RWPE1 (cell line): ENCODE measurements around the gene DSTN.

ENCODE experiments used
- CTCF ChIA-PET: fragments of 350-600 bp; sonication (Branson Sonifier 250); formaldehyde crosslinking; extraction: SDS; loops from one replicate; lab custom pipeline; 2021; lab: Yijun Ruan, JAX
- POLR2A ChIA-PET: fragments of 400-600 bp; formaldehyde crosslinking; extraction: SDS; loops from one replicate; lab custom pipeline; 2020; ENCODE audit warnings: antibody characterized with exemption; ENCODE audit not compliant: low non-redundant PET; lab: Yijun Ruan, JAX
- DNase-seq: peaks from one replicate; pipeline ENCODE4 v3.0.0; 2012; ENCODE audit warnings: low spot score
- H3K27ac ChIP-seq: fragments of 450-650 bp; 2 replicates; pipeline ENCODE4 v1.5.1; 2017
- CTCF ChIP-seq: fragments of 450-650 bp; conservative IDR thresholded peaks from 2 replicates; pipeline ENCODE4 v1.5.1; 2017; ENCODE audit warnings: low read depth, mild to moderate bottlenecking

DSTN gene

DNA sequence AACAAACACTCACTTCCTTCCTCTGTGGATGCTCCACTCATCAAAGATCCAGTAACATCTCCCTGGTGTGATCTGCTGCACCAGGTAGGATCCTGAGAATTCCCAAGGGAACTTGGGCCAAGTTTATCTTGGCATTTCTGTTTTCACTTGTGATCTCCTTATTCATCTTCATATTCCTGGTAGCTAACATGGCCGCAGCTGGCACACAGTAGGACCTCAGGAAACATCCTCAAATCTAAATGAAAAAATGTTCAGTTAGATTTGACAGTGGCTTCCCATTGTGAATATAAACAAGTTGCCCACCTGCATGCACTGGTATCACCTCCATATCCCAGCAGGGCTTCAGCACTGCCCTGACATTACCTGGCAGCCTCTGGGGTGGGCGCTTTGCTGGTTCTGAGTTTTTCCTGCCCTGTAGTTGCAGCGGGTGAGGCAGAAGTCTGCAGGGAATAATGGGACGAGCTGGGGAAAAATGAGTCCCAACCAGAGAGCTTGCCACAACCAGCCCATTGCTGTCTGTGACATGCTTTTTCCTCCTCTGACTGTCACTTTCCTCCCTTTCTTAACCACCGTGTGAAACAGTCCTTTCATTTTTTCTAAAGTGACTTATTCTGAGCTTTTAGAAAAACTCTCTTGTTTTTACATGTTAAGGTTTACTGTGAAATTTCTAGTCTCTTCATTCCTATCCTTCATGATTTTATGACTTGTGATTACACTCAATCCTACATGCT lies 9.4 kb upstream of the DSTN start:
- ChIA-PET CTCF (interaction anchor here (0.7 kb wide), 1 partner anchor 454 kb away, joined by 3 read pairs; no protein-coding TSS in a partner anchor), POLR2A (interaction anchor here (0.5 kb wide), 1 partner anchor 14 kb away, joined by 8 read pairs; no protein-coding TSS in a partner anchor)

DNA sequence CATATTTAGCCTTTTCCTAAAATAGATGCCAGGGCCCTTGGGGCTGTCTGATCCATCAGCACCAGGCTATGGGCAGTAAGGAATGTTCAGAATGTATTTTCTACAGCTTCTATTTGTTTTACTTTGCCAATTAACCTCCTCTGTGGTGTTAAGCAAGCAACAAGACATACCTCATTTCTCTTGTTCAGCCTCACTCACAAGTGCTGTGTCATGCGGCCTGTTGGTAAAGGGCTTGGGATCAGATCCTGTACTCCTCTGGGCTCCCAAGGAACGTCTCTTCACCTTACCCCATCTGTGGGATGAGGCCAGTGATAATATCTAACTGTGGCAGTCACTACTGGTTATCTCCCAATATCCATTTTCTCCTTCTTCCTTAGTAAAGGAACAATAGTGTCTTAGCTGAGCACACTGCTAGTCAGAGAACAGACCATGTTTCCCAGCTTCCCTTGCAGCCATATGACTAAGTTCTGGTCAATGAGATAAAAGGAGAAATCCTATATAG lies 7.0 kb upstream of the DSTN start:
- ChIA-PET POLR2A (no interaction called here), CTCF (no interaction called here)
- DNase-seq: no peak
- TF ChIP-seq CTCF: no peak
- no peak overlapping the region; the same call in 1 of the 2 replicates for H3K27ac ChIP-seq

More for the DNA sequence above, 9.4 kb upstream of the DSTN start:
- peak overlapping the region; percentile 52 for H3K27ac ChIP-seq
- no peak for TF ChIP-seq CTCF
- no peak for DNase-seq

DNA sequence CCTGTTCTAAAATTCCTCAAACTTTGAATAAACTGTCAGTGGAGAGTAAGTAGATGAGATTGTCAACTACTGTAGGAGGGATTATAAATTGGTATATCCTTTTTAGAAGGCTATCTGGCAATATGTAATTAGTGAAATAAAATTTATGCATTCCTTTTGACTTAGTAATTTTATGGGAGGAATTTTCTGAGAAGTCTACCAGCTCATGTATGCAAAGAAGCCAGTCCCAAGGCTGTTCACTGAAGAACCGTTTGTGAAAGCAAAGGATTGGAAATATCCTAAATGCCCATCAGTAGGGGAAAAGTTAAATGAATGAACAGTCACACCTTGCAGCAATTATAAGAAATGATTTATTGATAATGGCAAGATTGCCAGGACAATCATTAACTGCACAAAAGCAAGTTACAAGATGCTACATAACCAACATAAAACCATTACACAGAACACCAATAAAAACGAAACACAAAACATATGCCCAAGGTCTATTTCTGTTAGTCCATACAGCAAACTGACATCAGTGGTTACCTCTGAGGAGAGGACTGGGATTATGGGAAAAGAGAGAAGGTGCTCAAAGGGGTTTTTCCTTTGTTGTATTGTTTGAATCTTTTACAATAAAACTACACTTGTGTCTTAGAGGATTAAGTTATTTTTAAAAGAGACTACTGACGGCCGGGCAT lies 4.6 kb upstream of the DSTN start:
- POLR2A ChIA-PET: interaction anchor here (0.5 kb wide), 1 partner anchor 59 kb away, joined by 4 read pairs; no protein-coding TSS in a partner anchor
- DNase-seq: no peak
- H3K27ac ChIP-seq: peak overlapping the region; percentile 40; the same call in 1 of the 2 replicates
- TF ChIP-seq CTCF: no peak
- CTCF ChIA-PET: interaction anchor here (0.6 to 1.7 kb wide), 2 partner anchors 28 to 1018 kb away, joined by 5 to 6 read pairs; no protein-coding TSS in a partner anchor

GRCh38 chr20:17566345-17566744 lies 3.5 kb upstream of the DSTN start:
- ChIA-PET CTCF (interaction anchor here (1.7 kb wide), 1 partner anchor 29 kb away, joined by 5 read pairs; no protein-coding TSS in a partner anchor), POLR2A (no interaction called here)
- peak overlapping the region; percentile 28 for H3K27ac ChIP-seq

DNA sequence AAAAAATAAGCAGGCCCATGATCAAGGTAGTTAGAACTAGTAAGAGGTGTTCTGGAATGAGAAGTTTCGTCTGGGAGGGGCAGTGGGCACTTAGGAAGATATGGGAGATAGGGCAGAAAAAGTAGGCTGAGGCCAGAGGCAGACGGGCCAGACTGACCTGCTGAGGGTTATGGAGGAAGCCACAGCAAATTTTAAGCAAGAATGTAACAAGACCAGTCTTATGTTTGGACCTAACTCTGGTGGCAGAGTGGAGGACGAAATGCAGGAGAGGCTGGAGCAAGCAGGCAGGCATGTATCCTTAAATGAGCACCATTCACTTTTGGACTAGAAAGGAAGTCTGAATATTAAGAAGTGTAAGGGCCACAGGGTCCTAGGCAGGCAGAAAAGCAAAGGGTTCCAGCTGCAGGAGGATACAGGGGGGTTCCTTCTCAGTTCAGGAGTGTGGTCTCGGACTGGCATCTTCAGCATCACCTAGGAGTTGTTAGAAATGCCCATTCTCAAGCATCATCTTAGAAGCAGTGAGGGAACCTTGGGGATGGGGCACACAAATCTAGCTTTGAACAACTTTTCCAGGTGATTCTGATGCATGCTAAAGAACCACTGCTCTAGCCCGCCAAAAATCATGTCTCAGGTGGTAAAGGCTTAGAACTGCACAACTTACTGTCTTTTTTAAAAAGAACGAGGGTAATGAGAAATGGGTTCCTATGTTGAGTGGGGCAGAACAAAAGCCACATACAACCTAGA lies 1.7 kb upstream of the DSTN start:
- ChIA-PET CTCF (interaction anchor here (0.7 kb wide), 1 partner anchor 37 kb away, joined by 3 read pairs; the partner anchor contains the start of gene BFSP1), POLR2A (no interaction called here)
- peak overlapping the region; percentile 99 for H3K27ac ChIP-seq
- DNase-seq: no peak
- TF ChIP-seq CTCF: no peak

More at GRCh38 chr20:17566345-17566744, 3.5 kb upstream of the DSTN start:
- DNase-seq: no peak
- TF ChIP-seq CTCF: no peak
